Psoas muscle (tissue), 8 donors: Measurements from ENCODE around the gene DPT. TPM values are rescaled to one million over a fixed set of nuclear protein-coding genes. Genes with fewer than 3 reads are reported as not detected.
A peak's percentile ranks its signal among the peaks of the same experiment; 100 is the strongest.

Experiments
- ATAC-seq, 4 donors: fragments of 200-7000 bp; cut with Tn5 transposase; one replicate each; pipeline ENCODE4 v1.9.1; 2020; ENCODE audit warnings: moderate library complexity in 3 of 4, mild to moderate bottlenecking in 2 of 4
- DNase-seq, 2 donors: peaks; one replicate each; pipeline ENCODE4 v3.0.0-alpha.2; 2020
- H3K27ac ChIP-seq: fragments of 200-600 bp; one replicate; pipeline ENCODE4 v1.8.0; 2022
- H3K27me3 ChIP-seq, 3 donors: fragments of 200-600 bp in 1 of 3; one replicate each; pipeline versions ENCODE4 v1.6.1 to v1.8.0; 2013 to 2022; ENCODE audit warnings: low read length in 2 of 3, mild to moderate bottlenecking in 2 of 3, moderate library complexity in 1 of 3; ENCODE audit not compliant: insufficient read depth in 3 of 3
- H3K36me3 ChIP-seq, 2 donors: fragments of 200-600 bp in 1 of 2; one replicate each; pipeline versions ENCODE4 v1.6.1 to v1.8.0; 2013 to 2022; ENCODE audit warnings: low read depth in 1 of 2, mild to moderate bottlenecking in 1 of 2, moderate library complexity in 1 of 2; ENCODE audit not compliant: insufficient read depth in 1 of 2
- H3K4me1 ChIP-seq: fragments of 200-600 bp; one replicate; pipeline ENCODE4 v1.8.0; 2022
- H3K4me3 ChIP-seq: fragments of 200-600 bp; one replicate; pipeline ENCODE4 v1.8.0; 2022; ENCODE audit warnings: mild to moderate bottlenecking
- H3K9me3 ChIP-seq: fragments of 200-600 bp; one replicate; pipeline ENCODE4 v1.8.0; 2022
- CTCF ChIP-seq: fragments of 200-600 bp; IDR thresholded peaks from one replicate; pipeline ENCODE4 v1.8.0; 2022; ENCODE audit warnings: antibody characterized with exemption
- WGBS, 3 donors: extraction: QIAGEN DNeasy Blood & Tissue Kit; methylation state at CpG; one replicate each; pipeline versions ENCODE4 v1.1.6 to v1.1.7; 2013; 5-methylcytosine and 5-hydroxymethylcytosine counted together
- intact Hi-C, 2 donors: fragments of 100-400 bp; cut with DNase I; formaldehyde crosslinking; loops; one replicate each; pipeline versions ENCODE4 v1.11.0 to v1.14.2; 2022
- polyA plus RNA-seq, 3 donors: library from polyadenylated mRNA; stranded (reverse); fragments of 200-250 nt; gene quantifications; one replicate each; pipeline ENCODE4 v1.2.3, GENCODE V29; 2013
- total RNA-seq, 4 donors: library from RNA; stranded (reverse); fragmentation: NEBNext Ultra II Directional in 2 of 4; extraction: Animal tissue kit (Norgen Biotek cat#: 25700) in 2 of 4; gene quantifications; one replicate each; pipeline versions ENCODE4 v1.2.1 to v1.2.4, GENCODE V29; 2021 to 2023
- donor health status: healthy with polysubstance abuse.
- donor health status: DM: no; HTN: no; CAD: no; lungs with moderate emphysema.
- donor health status: Bipolar disorder and iron deficiency.
- donor health status: healthy.
- donor health status: DM: yes; HTN: yes; CAD: no.
- donor health status: DM: no; HTN: no; CAD: no.
- donor health status: DM: no; HTN: no; CAD: no.
- donor health status: DM: yes; HTN: yes; CAD: no.

The DPT gene
- total and polyA plus RNA-seq, 7 donors = 8.5 to 39.4 (median 9.3) TPM

GRCh38 chr1:168723000-168723399 is 6.0 kb downstream of the DPT start:
- no peak for DNase-seq
- H3K27me3 ChIP-seq = no peaks in the 10 kb centered on the region
- no peak for TF ChIP-seq CTCF
- H3K4me1 ChIP-seq = peaks cover 13% of the 10 kb centered on the region
- intact Hi-C loops = no loop called here
- peak overlapping the region; percentile 27 for H3K27ac ChIP-seq
- H3K36me3 ChIP-seq = no peaks in the 10 kb centered on the region
- H3K9me3 ChIP-seq = no peaks in the 10 kb centered on the region
- 21 to 32% (median 31%) methylated on average over 1 of the region's 1 CpG for WGBS, 3 donors
- ATAC-seq = peak; percentile 12 to 72 (median 57)
- no peak overlapping the region for H3K4me3 ChIP-seq

- Histone ChIP-seq H3K9me3 (no peaks in the 10 kb centered on the region), H3K27me3 (no peaks in the 10 kb centered on the region), H3K4me3 (no peak overlapping the region), H3K4me1 (peaks cover 18% of the 10 kb centered on the region), H3K36me3 (no peaks in the 10 kb centered on the region), H3K27ac (no peak overlapping the region)
- intact Hi-C loops = no loop called here
- no peak for ATAC-seq
- no peak for DNase-seq
- TF ChIP-seq CTCF = no peak
Measured at GRCh38 chr1:168720839-168721238, 8.2 kb downstream of the DPT start.

GRCh38 chr1:168719306-168720111 is 9.5 kb downstream of the DPT start:
- peaks cover 18% of the 10 kb centered on the region for H3K4me1 ChIP-seq
- DNase-seq (no peak), ATAC-seq (peak; percentile 82 to 95 (median 92))
- 89 to 93% (median 91%) methylated on average over 5 of the region's 5 CpGs for WGBS, 3 donors
- no peaks in the 10 kb centered on the region for H3K9me3 ChIP-seq
- H3K4me3 ChIP-seq = no peak overlapping the region
- no peaks in the 10 kb centered on the region for H3K27me3 ChIP-seq
- H3K36me3 ChIP-seq = no peaks in the 10 kb centered on the region
- no peak for TF ChIP-seq CTCF
- intact Hi-C loops = loop anchor here in 1 of 2 donors (2.0 kb wide), 1 partner anchor 83 kb away; no protein-coding TSS in a partner anchor
- peak overlapping the region; percentile 56 for H3K27ac ChIP-seq

- Histone ChIP-seq H3K27ac (peak overlapping the region; percentile 56), H3K9me3 (no peaks in the 10 kb centered on the region), H3K36me3 (no peaks in the 10 kb centered on the region), H3K4me1 (peaks cover 11% of the 10 kb centered on the region), H3K4me3 (no peak overlapping the region), H3K27me3 (no peaks in the 10 kb centered on the region)
- intact Hi-C loops = loop anchor here in 1 of 2 donors (2.0 kb wide), 1 partner anchor 81 kb away; no protein-coding TSS in a partner anchor
- TF ChIP-seq CTCF = no peak
- ATAC-seq (peak; percentile 62 to 80 (median 69)), DNase-seq (no peak)
- 52 to 59% (median 56%) methylated on average over 10 of the region's 10 CpGs for WGBS, 3 donors
Measured at GRCh38 chr1:168717906-168718891, 10.8 kb downstream of the DPT start.
